Epithelial cell of esophagus (primary cell): ENCODE data around the gene ANKRD12.
"Not testable (repeated sequence)": the region's sequence is repeated elsewhere in the genome, so short reads cannot be mapped to it uniquely, and the experiment has no call there.

Experiments
- DNase-seq: peaks from one replicate; pipeline ENCODE4 v3.0.0; 2010; ENCODE audit warnings: low read depth
- H3K4me3 ChIP-seq: 2 replicates; pipeline ENCODE4 v1.5.1; 2011; ENCODE audit warnings: mild to moderate bottlenecking, low read length, control low read depth
- CTCF ChIP-seq: IDR thresholded peaks from 2 replicates; pipeline ENCODE4 v1.5.1; 2011; ENCODE audit warnings: low read depth, mild to moderate bottlenecking, low read length, control low read depth, inconsistent platforms; ENCODE audit not compliant: insufficient read depth; ENCODE audit errors: missing control alignments

ANKRD12 gene

GRCh38 chr18:9136315-9137155 is at the start of gene ANKRD12:
ANKRD12 (plus strand) TSS chr18:9136781; CDS start chr18:9182433, 45,652 bp downstream.
- peak; percentile 98 for DNase-seq
- H3K4me3 ChIP-seq = peak within 1 kb of the TSS; percentile 88

GRCh38 chr18:9087144-9087543 is 49.4 kb upstream of the ANKRD12 start:
- TF ChIP-seq CTCF = no peak
- no peak for DNase-seq
- H3K4me3 ChIP-seq = no peak overlapping the region

More at GRCh38 chr18:9136315-9137155, at the start of gene ANKRD12:
- no peak for TF ChIP-seq CTCF

GRCh38 chr18:9088252-9088651 is 48.3 kb upstream of the ANKRD12 start:
- H3K4me3 ChIP-seq = no peak overlapping the region
- no peak for DNase-seq
- no peak for TF ChIP-seq CTCF

- DNase-seq, H3K4me3 ChIP-seq: not testable (repeated sequence)
Measured at GRCh38 chr18:9088727-9089126, 47.9 kb upstream of the ANKRD12 start.

GRCh38 chr18:9090578-9090977 is 46.0 kb upstream of the ANKRD12 start:
- H3K4me3 ChIP-seq = no peak overlapping the region
- DNase-seq = no peak
- TF ChIP-seq CTCF = no peak

GRCh38 chr18:9091066-9091476 is 45.5 kb upstream of the ANKRD12 start:
- TF ChIP-seq CTCF = no peak
- DNase-seq = no peak
- H3K4me3 ChIP-seq = no peak overlapping the region

- TF ChIP-seq CTCF = no peak
- DNase-seq = no peak
- no peak overlapping the region for H3K4me3 ChIP-seq
Measured at GRCh38 chr18:9092665-9093064, 43.9 kb upstream of the ANKRD12 start.

- H3K4me3 ChIP-seq, DNase-seq: not testable (repeated sequence)
Measured at GRCh38 chr18:9093109-9093508, 43.5 kb upstream of the ANKRD12 start.
